Stimulated activated CD4-positive, alpha-beta T cell treated with anti-CD3 and anti-CD28 coated beads, Interleukin-15, amount 100 ng/mL, for 48 hours (primary cell): ENCODE results near the gene RIT2.

Source experiments
- DNase-seq, 2 donors: peaks; one replicate each; pipeline ENCODE4 v3.0.0-alpha.2; 2020; ENCODE audit warnings: low read depth in 2 of 2

Gene RIT2

GRCh38 chr18:43012951-43013350 is 102.5 kb downstream of the RIT2 start:
- DNase-seq: no peak

- DNase-seq: no peak
These were observed 104.9 kb downstream of the RIT2 start for GRCh38 chr18:43010611-43011010.

GRCh38 chr18:43009674-43010073 is 105.8 kb downstream of the RIT2 start:
- no peak for DNase-seq

GRCh38 chr18:43007365-43007764 is 108.1 kb downstream of the RIT2 start:
- no peak for DNase-seq

- no peak for DNase-seq
These were observed 111.1 kb downstream of the RIT2 start for GRCh38 chr18:43004421-43004820.

- no peak for DNase-seq
These were observed 113.7 kb downstream of the RIT2 start for GRCh38 chr18:43001821-43002220.

GRCh38 chr18:42996824-42997223 is 118.7 kb downstream of the RIT2 start:
- no peak for DNase-seq

- DNase-seq: no peak
These were observed 135.1 kb downstream of the RIT2 start for GRCh38 chr18:42980426-42980825.

GRCh38 chr18:42977982-42978637 is 137.4 kb downstream of the RIT2 start:
- no peak for DNase-seq

GRCh38 chr18:42976869-42977590 is 138.5 kb downstream of the RIT2 start:
- DNase-seq: no peak

GRCh38 chr18:42969366-42969765 is 146.1 kb downstream of the RIT2 start:
- no peak for DNase-seq

- DNase-seq: no peak
These were observed 154.2 kb downstream of the RIT2 start for GRCh38 chr18:42961298-42961697.

- DNase-seq: no peak
These were observed 156.0 kb downstream of the RIT2 start for GRCh38 chr18:42959528-42959927.

GRCh38 chr18:42958353-42958752 is 157.1 kb downstream of the RIT2 start:
- no peak for DNase-seq

GRCh38 chr18:42956287-42956686 is 159.2 kb downstream of the RIT2 start:
- DNase-seq: no peak

GRCh38 chr18:42954887-42955286 is 160.6 kb downstream of the RIT2 start:
- no peak for DNase-seq

- no peak for DNase-seq
These were observed 162.2 kb downstream of the RIT2 start for GRCh38 chr18:42953306-42953705.

GRCh38 chr18:42950732-42951131 is 164.8 kb downstream of the RIT2 start:
- DNase-seq: no peak

- no peak for DNase-seq
These were observed 166.7 kb downstream of the RIT2 start for GRCh38 chr18:42948831-42949230.

- no peak for DNase-seq
These were observed 173.6 kb downstream of the RIT2 start for GRCh38 chr18:42941860-42942259.

- DNase-seq: no peak
These were observed 174.5 kb downstream of the RIT2 start for GRCh38 chr18:42941021-42941420.

GRCh38 chr18:42937436-42937835 is 178.0 kb downstream of the RIT2 start:
- DNase-seq: no peak

- DNase-seq: no peak
These were observed 179.2 kb downstream of the RIT2 start for GRCh38 chr18:42936289-42936688.

GRCh38 chr18:42931491-42931890 is 184.0 kb downstream of the RIT2 start:
- no peak for DNase-seq
